IPS-NIHi11 (cell line): ENCODE measurements around the gene AOAH.

Source experiments
- DNase-seq: peaks from one replicate; pipeline ENCODE4 v3.0.0; 2012; ENCODE audit warnings: mixed read lengths, low spot score

The AOAH gene

DNA sequence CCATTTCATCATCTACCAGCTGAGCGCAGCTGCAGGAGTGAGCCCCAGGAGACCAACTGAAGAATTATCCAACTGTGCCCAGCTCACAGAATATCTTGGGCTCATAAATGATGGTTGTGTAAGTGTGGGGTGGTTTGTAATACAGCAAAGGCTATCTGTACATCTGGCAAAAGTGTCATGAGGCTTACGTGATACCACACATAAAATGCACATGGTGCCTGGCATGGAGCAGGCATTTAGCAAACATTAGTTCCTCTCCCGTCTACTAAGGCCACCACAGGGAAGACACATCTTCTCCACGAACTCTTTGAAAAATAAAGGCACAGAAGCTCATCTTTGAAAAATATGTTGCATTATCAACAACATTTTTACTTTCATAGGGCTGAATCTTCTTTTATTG, 32.3 kb downstream of the AOAH start:
- DNase-seq, result no peak

DNA sequence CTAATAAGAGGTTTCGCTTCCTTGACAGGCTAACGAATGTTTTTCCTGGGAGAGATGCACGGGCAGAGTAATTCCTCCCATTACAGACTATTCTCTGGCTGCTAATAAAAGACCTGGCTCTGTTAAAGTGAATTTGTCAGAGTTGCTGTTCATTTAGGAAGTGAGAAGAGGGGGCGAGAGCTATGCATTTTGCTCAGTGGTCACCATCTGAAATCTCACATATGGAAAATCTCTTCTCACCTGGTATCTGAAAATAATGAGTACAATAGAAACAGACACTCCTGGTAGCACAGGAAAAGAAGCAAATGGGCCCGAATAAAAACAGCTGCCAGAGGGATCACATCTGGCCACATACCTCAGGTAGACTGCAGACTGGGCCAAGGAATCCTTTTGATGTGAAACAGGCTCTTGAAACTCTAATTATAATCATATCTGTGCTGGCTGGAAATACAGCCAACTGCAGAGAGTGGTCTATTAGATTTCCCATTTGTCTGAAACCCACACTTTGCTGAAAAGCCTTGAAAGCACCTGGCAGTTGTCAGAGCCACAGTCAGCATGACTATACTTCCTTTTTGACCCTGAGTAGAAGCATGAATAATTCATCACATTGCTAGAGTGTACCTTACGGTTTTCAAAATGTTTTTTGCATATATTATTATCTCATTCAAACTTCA, 33.6 kb downstream of the AOAH start:
- no peak for DNase-seq

GRCh38 chr7:36690041-36690440, 34.3 kb downstream of the AOAH start:
- no peak for DNase-seq

DNA sequence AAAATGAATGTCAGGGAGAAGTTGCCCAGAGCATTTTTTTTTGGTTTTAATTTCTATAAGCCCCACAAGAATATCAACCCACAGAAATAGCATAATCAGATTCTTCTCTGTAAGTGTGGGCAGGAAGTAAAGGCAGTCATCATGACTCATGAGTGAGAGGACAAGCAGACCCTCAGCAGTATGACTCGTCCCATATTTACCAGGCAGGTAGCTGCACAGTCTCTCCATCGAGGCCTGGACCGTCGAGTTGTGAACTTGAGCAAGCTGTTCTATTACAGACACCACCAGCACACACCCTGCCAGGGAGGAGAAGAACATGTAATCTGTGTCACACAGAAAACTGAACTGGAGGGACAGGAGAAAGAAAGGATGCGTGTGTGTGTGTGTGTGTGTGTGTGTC, 37.8 kb downstream of the AOAH start:
- no peak for DNase-seq

- no peak for DNase-seq
Observed at GRCh38 chr7:36684954-36685353, 39.3 kb downstream of the AOAH start.

GRCh38 chr7:36683695-36684357, 40.5 kb downstream of the AOAH start:
- DNase-seq, result no peak

DNA sequence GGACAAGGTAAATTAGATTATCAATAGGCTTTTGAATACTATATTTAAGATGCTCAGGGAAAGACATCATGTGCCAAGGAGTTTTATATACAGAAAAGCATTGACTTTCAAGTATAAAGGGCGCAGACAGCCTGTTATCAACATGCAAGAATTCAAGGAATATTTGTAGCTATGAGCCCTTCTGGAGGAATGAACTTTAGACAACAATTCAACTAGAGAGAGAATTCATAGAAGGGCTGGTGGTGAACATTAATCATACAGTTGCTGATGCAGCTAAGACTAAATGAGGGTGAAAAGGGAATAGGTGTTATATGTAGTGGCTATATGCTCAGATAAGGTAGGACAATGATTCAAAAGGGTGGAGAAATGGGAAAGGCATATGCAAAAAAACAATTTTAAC, 41.2 kb downstream of the AOAH start:
- no peak for DNase-seq

DNA sequence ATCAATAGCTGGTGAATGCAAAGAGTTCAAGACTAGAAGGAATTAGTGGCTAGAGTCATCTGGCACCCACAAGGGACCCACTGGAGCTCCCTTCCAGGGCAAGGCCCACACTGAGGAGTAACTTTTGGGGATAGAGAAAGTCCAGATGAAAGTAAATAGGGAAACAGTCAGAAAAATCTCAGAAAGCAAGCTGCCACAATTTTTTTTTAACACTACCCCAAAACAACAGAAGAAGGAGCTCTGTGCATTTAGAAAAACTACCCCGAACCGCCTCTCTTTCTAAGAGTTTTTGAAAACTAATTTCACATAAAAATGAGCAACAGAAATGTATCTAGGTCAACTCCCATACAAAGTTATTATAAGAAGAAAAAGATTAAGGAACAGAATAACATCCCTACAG, 42.2 kb downstream of the AOAH start:
- no peak for DNase-seq

DNA sequence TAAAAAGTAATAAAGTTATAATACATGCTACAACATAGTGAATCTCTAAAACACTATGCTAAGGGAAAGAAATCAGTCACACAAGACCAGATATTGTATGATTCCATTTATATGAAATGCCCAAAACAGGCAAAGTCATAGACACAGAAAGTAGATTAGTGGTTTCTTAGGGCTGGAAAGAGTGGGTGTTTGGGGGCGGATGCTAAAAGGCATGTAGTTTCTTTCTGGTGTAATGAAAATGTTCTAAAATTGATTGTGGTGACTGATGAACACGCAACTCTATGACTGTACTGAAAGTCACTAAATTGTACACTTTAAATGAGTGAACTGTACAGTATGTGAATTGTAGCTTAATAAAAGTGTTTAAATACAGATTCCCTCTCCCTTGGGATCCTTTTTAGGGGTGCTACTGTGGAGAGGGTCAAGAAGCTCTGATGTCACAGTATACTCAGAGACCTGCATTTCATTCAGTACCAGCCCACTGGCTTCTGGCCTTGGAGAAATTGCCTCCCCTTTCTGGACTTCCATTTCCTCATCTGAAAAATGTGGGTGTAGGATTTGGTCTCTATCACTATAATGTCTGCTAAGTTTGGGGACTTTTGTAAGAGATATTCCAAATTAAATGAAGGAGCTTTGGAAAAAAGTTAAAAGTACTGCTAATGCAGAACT, 46.4 kb downstream of the AOAH start:
- no peak for DNase-seq

DNA sequence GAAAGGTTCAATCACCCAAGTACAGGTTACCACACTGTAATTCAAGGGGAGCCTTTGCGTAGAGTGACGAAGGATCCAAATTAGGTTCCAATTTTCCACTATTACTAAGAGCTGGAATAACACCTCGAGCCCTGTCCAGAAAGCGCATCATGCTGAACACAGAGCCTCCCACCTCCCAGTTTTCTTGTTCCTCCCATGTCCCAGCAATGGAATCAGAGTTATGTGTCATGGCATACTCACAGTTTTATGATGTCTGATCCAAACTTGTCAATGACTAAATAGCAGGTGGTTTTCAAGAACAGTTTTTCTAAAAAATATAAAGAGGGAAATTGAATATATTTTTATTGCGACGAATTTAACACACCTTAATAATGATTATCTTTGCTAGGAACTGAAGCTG, 50.6 kb downstream of the AOAH start:
- DNase-seq, result no peak

DNA sequence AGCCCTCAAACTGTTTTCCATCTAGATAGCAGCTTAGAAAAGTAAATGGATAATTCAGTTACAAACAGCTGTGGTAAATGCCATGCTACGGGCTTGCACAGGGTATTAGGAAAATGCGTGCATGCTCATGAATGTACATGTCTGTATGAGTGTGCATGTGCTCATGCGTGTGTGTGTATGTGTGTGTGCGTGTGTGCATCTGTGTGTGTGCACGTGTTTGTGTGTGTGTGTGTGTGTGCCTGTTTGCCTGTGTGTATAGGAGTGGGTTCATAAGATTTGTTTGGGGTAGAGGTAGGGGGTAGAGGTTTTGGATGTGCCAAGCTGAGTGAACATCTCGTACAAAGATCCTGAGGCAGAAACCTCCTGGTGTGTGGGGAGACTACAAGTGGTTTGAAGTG, 52.9 kb downstream of the AOAH start:
- no peak for DNase-seq

DNA sequence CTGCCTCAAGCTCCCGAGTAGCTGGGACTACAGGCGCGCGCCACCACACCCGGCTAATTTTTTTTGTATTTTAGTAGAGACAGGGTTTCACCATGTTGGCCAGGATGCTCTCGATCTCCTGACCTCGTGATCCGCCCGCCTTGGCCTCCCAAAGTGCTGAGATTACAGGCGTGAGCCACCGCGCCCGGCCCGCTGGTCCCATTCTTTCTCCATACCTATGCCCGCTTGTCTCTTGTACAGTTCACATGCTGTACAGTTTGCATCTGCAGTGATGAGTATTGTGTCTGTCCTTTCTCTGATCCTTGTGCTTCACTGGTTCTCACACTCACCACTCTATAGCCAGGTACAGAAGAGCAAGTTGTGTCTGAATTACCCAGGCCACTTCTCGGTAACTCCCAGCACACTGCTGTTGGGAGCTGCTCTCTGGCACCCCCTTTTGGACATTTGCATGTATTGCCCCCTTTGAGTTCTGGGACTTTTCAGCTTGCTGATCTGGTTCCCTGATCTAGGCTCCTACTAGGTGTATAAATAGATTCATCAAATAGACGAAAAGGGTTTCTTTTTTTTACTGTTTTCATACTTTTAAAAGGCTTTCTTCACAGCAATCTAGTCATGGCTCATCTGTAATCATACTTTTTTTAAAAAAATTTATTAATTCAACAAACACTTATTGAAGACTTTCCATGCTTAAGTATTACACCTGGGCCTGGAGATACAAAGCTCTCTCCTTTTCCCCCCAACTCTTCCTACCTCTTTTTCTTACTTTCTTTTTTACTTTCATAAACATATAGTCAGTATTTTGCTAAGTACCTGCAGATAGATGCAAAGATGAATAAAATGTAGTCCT, 53.5 kb downstream of the AOAH start:
- DNase-seq, result peak; percentile 74

- DNase-seq, result no peak
Observed at GRCh38 chr7:36668750-36669149, 55.5 kb downstream of the AOAH start.

GRCh38 chr7:36668080-36668479, 56.2 kb downstream of the AOAH start:
- no peak for DNase-seq

DNA sequence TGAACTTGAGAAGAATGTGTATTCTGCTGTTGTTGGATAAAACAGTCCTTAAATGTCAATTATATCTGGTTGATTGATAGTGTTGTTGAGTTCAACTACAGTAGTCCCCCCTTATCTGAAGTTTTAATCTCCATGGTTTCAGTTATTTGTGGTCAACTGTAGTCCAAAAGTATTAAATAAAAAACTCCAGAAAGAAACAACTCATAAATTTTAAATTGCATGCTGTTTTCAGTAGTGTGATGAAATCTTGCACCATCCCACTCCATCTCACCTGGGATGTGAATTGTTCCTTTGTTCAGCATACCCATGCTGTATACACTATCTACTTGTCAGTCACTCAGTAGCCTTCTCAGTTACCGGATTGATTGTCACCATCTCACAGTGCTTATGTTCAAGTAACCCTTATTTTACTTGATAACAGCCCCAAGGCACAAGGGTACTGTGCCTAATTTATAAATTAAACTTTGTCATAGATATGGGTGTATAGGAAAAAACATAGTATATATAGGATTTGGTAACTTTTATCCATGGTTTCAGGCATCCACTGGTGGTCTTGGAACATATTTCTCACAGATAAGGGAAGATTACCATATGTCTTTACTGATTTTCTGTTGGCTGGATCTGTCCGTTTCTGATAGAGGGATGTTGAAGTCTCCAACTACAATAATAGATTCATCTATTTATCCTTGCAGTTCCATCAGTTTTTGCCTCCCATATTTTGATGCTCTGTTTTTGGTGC, 57.1 kb downstream of the AOAH start:
- no peak for DNase-seq

DNA sequence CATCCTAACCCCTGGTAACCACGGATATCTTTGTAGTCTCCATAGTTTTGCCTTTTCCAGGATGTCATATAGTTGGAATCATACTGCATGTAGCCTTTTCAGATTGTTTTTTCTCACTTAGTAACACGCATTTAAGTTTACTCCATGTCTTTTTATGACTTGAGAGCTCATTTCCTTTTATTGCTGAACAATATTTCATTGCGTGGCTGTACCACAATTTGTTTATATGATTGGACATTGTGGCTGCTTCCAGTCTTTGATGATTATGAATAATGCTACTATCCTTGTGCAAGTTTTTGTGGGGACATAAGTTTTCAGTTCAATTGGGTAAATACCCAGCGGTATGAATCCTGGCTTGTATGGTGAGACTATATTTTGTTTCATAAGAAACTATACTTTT, 60.8 kb downstream of the AOAH start:
- no peak for DNase-seq

DNA sequence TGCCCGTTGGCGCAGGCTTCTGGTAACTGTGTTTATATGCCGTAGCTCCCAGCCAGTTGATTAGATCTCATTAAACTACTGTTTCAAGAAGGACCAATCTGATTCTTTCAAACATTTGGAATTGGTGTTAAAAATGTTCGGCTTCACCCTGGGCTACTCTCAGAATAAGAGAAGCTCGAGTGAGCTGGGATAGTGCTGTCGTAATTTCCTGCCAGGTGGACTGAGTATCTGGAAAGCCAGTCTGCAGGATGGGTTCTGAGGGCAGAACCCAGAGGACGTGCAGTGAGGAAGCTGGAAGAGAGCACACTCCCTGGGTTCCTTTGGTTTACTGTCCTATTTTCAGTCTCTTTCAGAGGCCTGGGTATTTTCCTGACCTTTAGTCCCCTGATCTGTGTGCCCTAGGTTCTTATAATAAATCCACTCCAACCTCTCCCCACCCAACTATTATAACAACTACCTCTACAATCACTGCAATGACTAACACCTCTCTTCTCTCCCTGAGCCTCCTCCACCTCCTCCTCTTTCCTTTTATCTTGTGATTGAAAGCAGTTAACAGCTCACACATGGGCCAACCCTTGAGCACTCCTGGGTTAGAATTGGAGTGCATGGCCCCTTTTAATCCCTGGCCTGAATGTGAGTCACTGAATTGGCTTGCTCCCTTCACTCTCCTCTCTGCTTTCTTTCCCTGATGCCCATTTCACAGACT, 63.0 kb downstream of the AOAH start:
- peak; percentile 27 for DNase-seq

DNA sequence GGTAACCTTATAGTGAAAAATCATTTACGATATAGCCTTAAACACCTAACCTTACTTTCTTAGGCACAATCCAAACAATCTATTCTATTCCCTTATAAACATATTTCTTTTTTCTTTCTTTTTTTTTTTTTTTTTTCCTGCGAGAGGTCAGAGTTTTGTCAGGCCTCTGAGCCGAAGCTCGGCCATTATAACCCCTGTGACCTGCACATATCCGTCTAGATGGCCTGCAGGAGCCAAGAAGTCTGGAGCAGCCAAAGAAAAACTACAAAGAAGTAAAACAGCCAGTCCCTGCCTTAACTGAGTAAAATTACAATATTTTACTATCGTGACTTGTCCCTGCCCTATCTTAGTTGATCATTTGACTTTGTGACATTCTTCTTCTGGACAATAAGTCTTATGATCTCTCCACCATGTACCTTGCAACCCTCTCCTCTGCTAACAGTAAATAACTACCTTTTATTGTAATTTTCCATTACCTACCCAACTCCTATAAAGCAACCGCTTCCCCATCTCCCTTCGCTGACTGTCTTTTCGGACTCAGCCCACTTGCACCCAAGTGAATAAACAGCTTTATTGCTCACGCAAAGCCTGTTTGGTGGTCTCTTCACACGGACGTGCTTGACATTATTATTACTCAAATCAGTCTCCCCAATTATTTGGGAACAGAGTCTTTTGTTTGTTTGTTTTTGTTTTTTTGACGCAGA, 64.5 kb downstream of the AOAH start:
- DNase-seq, result no peak

- DNase-seq, result peak; percentile 27
Observed at GRCh38 chr7:36659172-36659516, 65.2 kb downstream of the AOAH start.

DNA sequence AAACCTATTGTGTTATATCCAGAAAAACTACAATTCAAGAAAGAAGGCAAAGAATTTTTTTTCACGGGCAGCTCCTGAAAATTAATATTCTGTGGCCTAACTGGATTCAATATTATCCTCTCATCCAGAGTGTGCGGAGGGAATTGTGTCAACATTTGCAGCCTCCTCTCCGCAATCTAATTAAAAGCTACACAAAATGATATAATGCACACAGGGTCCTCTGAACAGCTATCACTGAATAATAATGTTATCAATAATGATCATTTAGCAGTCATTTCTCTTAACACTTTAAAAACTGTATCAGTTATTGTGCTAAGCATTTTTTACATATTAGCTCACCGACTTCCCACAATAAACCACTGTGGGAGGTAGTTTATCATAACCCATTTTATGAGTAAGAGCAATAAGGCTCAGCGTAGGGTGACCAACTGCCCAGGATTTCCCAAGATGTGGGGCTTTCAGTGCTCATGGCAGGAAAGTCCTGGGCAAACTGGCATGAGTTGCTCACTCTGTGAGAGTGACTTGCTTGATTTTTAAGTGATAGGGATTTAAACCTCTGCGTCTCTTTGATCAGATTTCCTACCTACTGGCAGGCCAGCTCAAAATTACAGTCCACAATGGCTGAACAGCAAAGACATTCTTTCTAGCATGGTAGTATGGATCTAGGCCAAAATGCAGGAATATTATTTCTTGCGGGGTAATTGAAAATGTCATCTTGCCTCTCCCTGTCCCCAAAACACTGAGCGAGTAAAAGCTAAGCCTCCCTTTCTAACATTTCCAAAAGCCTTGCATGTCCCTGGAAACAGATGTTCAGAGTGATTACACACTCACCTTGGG, 65.7 kb downstream of the AOAH start:
- DNase-seq, result no peak
